GM21360 (cell line): ENCODE measurements around the gene FAM162B.
"Not testable (repeated sequence)": the region's sequence is repeated elsewhere in the genome, so short reads cannot be mapped to it uniquely, and the experiment has no call there.

Experiments used
- ATAC-seq: cut with Tn5 transposase; IDR thresholded peaks from one replicate; pipeline ENCODE4 v1.9.1; 2021; ENCODE audit warnings: mild to moderate bottlenecking, moderate library complexity; ENCODE audit not compliant: unreplicated experiment

Gene FAM162B

DNA sequence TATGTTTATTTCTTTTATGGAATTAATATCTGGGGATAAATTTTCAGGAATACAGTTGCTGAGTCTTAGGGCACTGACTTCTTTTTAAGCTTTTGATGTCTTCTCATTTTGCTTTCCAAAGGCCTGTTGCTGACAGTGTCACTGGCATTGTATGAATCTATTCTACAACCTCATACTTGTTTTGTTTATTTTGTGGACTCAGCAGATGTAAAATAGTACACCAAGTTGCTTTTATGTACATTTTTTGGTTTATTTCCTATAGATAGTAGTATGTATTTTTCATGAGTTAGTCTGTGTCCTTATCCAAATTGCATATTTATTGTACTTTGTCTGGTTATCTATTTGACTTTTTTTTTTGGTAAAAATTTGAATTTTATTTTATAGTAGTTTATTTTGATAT is 35.0 kb downstream of the FAM162B start:
- ATAC-seq = no peak

DNA sequence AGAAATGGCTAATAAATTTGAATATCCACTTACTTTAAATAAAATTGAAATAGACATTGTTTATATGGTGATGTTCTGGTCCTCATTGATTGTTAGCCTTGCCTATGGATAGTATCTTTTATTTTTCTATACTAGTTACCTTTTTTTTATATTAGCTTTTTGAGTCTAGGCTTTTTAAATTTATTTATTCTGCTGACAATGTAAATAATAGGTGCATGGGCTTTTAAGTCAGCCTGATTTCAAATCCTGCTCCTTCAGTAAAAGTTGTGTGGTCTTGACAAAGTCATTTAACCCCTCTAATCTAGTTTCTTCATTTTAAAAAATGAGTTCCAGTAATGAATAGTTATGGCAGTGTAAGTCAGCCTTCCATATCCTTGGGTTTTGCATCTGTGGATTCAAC is 38.6 kb downstream of the FAM162B start:
- ATAC-seq = no peak

DNA sequence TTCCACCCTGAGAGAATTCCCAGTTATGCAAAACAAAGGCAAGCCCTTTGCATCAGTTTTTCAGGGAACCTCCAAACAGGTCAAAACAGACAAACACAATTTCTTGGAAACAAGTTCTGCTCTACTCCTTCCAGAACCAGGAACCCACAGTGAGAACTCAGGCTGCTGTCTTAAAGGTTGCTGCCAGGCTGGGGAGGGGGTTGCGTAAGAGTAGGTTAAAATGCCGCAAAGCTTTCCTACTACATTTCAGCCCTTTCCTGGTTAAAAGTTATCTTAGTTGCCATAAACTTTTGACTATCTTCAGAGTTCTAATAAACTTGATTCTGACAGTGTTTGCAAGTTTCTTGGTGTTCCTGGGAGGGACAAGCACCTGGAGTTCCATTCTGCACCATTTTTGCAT is 50.8 kb downstream of the FAM162B start:
- no peak for ATAC-seq

- ATAC-seq = no peak
These were observed 51.2 kb downstream of the FAM162B start for GRCh38 chr6:116714296-116714695.

- ATAC-seq = no peak
These were observed 59.6 kb downstream of the FAM162B start for GRCh38 chr6:116705917-116706316.

DNA sequence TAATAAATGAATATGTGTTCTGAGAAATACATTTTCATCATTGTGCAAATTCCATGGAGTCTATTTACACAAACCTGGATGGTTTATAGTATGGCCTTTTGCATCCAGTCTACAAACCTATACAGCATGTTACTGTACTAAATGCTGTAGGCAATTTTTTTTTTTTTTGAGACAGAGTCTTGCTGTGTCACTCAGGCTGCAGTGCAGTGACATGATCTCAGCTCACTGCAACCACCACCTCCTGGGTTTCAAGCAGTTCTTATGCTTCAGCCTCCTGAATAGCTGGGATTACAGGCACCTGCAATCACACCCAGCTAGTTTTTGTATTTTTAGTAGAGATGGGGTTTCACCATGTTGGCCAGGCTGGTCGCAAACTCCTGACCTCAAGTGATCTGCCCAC is 61.6 kb downstream of the FAM162B start:
- not testable (repeated sequence) for ATAC-seq
